K562 (cell line): Measurements from ENCODE around the gene SHISA7. TPM values are rescaled to one million over a fixed set of nuclear protein-coding genes. Genes with fewer than 3 reads are reported as not detected.

Source experiments
- ATAC-seq: fragments of 200-7000 bp; cut with Tn5 transposase; 3 replicates; pipeline ENCODE4 v1.9.1; 2020; ENCODE audit warnings: moderate library complexity
- BruUV-seq: library from RNA; stranded (reverse); fragments of 400-500 nt; replicated peaks from 2 replicates; lab custom pipeline; 2021; lab: Mats Ljungman, UMichigan
- CTCF ChIA-PET: fragments of 300-600 bp; formaldehyde crosslinking; extraction: SDS; loops from one replicate; lab custom pipeline; 2021; ENCODE audit warnings: low intra/inter-chr PET ratio; lab: Yijun Ruan, JAX
- POLR2A ChIA-PET: fragments of 300-600, 350-650 bp; sonication (Branson Sonifier 250); formaldehyde crosslinking; extraction: SDS; loops from one replicate; lab custom pipeline; 2021; ENCODE audit warnings: antibody characterized with exemption, inconsistent platforms; lab: Yijun Ruan, JAX
- DNase-seq, 4 experiments: peaks; one replicate each; pipeline versions ENCODE4 v3.0.0 to v3.0.0-alpha.2; 2011 to 2018; ENCODE audit warnings: low spot score in 3 of 4, mixed read lengths in 3 of 4; ENCODE audit errors: extremely low read depth in 1 of 4
- FAIRE-seq: peaks from 2 replicates; lab custom pipeline; 2011; peaks lifted over from hg19 to GRCh38; lab: Jason Lieb, UNC
- H2AFZ ChIP-seq: 2 replicates; pipeline ENCODE4 v1.6.0; 2011; ENCODE audit warnings: low read depth, low read length, control low read depth, inconsistent platforms
- H3K27ac ChIP-seq: fragments of 200-600 bp; 3 replicates; pipeline ENCODE4 v1.8.0; 2011; ENCODE audit warnings: low read depth, mild to moderate bottlenecking, control low read depth, inconsistent platforms, low read length, moderate library complexity, mixed read lengths; ENCODE audit errors: extremely low read depth
- H3K27me3 ChIP-seq, 2 experiments: fragments of 300-600 bp in 1 of 2; 2 replicates in 1 of 2; 3 replicates in 1 of 2; pipeline versions ENCODE4 v1.6.0 to v1.8.0; 2011; ENCODE audit warnings: inconsistent platforms in 2 of 2, low read length in 2 of 2, mild to moderate bottlenecking in 1 of 2, mixed read lengths in 1 of 2, moderate library complexity in 1 of 2; ENCODE audit not compliant: control insufficient read depth in 2 of 2, insufficient read depth in 2 of 2
- H3K36me3 ChIP-seq: fragments of 300-600 bp; 3 replicates; pipeline ENCODE4 v1.8.0; 2011; ENCODE audit warnings: mild to moderate bottlenecking, low read length, inconsistent platforms; ENCODE audit not compliant: control insufficient read depth, insufficient read depth
- H3K4me1 ChIP-seq, 2 experiments: fragments of 200-600 bp in 1 of 2; replicated peaks in 1 of 2; 2 replicates in 1 of 2; 3 replicates in 1 of 2; pipeline versions ENCODE4 v1.5.1 to v1.8.0; 2011; ENCODE audit warnings: inconsistent platforms in 2 of 2, low read length in 2 of 2, mild to moderate bottlenecking in 1 of 2, mixed read lengths in 1 of 2, moderate library complexity in 1 of 2; ENCODE audit not compliant: control insufficient read depth in 2 of 2, insufficient read depth in 2 of 2
- H3K4me2 ChIP-seq: 2 replicates; pipeline ENCODE4 v1.6.1; 2011; ENCODE audit warnings: low read length, control low read depth, inconsistent platforms, mixed read lengths; ENCODE audit not compliant: insufficient read depth
- H3K4me3 ChIP-seq: fragments of 200-600 bp; sonication (generic), shearing (Covaris generic); 2 replicates; pipeline ENCODE4 v1.5.1; 2016; ENCODE audit warnings: control low read depth, inconsistent platforms
- H3K79me2 ChIP-seq: fragments of 200-600 bp; 3 replicates; pipeline ENCODE4 v1.8.0; 2011; ENCODE audit warnings: low read length, inconsistent platforms; ENCODE audit not compliant: control insufficient read depth, insufficient read depth
- H3K9ac ChIP-seq, 2 experiments: 2 replicates each; pipeline versions ENCODE4 v1.6.0 to v1.6.1; 2011; ENCODE audit warnings: low read depth in 2 of 2, low read length in 2 of 2, control low read depth in 1 of 2, inconsistent platforms in 1 of 2, mild to moderate bottlenecking in 1 of 2, mixed read lengths in 1 of 2; ENCODE audit not compliant: insufficient read depth in 1 of 2
- H3K9me1 ChIP-seq: one replicate; pipeline ENCODE4 v1.6.0; 2011; ENCODE audit warnings: inconsistent platforms, mild to moderate bottlenecking, low read length, moderate library complexity; ENCODE audit not compliant: control insufficient read depth, insufficient read depth
- H3K9me3 ChIP-seq: replicated peaks from 2 replicates; pipeline ENCODE4 v1.5.1; 2011; ENCODE audit warnings: low read depth, low read length, inconsistent platforms; ENCODE audit not compliant: control insufficient read depth, insufficient read depth
- H4K20me1 ChIP-seq: replicated peaks from 2 replicates; pipeline ENCODE4 v1.6.1; 2011; ENCODE audit warnings: low read length, inconsistent platforms, mixed read lengths; ENCODE audit not compliant: control insufficient read depth, insufficient read depth
- CHD1 ChIP-seq: fragments of 200-600 bp; sonication (generic); IDR thresholded peaks from one replicate; pipeline ENCODE4 v1.6.1; 2012; ENCODE audit warnings: mild to moderate bottlenecking, moderate library complexity, low read length, inconsistent platforms
- COPS2 ChIP-seq: fragments of 450-650 bp; conservative IDR thresholded peaks from 2 replicates; pipeline ENCODE4 v1.6.1; 2016; ENCODE audit warnings: mild to moderate bottlenecking, moderate library complexity
- CREM ChIP-seq: IDR thresholded peaks from 2 replicates; pipeline ENCODE4 v1.6.1; 2014; ENCODE audit warnings: antibody characterized with exemption, low read depth
- E2F1 ChIP-seq: sonication (generic); formaldehyde crosslinking; IDR thresholded peaks from 2 replicates; pipeline ENCODE4 v1.8.1; 2023; ENCODE audit warnings: mild to moderate bottlenecking, missing genetic modification reagents, moderate library complexity
- HMGXB4 ChIP-seq: sonication (generic); formaldehyde crosslinking; IDR thresholded peaks from 2 replicates; pipeline ENCODE4 v1.8.1; 2023; ENCODE audit warnings: mild to moderate bottlenecking, missing genetic modification reagents
- HNRNPUL1 ChIP-seq: fragments of 200-400 bp; formaldehyde crosslinking; IDR thresholded peaks from 2 replicates; pipeline ENCODE4 v1.6.1; 2017; ENCODE audit warnings: low read length
- KDM1A ChIP-seq, 2 experiments: fragments of 450-650 bp; IDR thresholded peaks; 2 replicates each; pipeline ENCODE4 v1.6.1; 2016; ENCODE audit warnings: mild to moderate bottlenecking in 2 of 2
- NR2C2 ChIP-seq, 2 experiments: fragments of 200-800 bp in 1 of 2; sonication (Bioruptor generic) in 1 of 2; sonication (generic) in 1 of 2; formaldehyde crosslinking in 1 of 2; IDR thresholded peaks; 2 replicates each; pipeline versions ENCODE4 v1.6.1 to v1.8.0; 2016 to 2022; ENCODE audit warnings: mild to moderate bottlenecking in 1 of 2, missing compliant biosample characterization in 1 of 2, missing genetic modification characterization in 1 of 2, missing genetic modification reagents in 1 of 2
- NR3C1 ChIP-seq: sonication (generic); formaldehyde crosslinking; IDR thresholded peaks from 2 replicates; pipeline ENCODE4 v1.8.1; 2022; ENCODE audit warnings: missing genetic modification reagents
- SMAD1 ChIP-seq: fragments of 150-350 bp; IDR thresholded peaks from 2 replicates; pipeline ENCODE4 v1.6.1; 2014; ENCODE audit warnings: low read length, low read depth; ENCODE audit not compliant: partially characterized antibody
- SMAD4 ChIP-seq: fragments of 250-450 bp; sonication (Bioruptor Pico); conservative IDR thresholded peaks from 2 replicates; pipeline ENCODE4 v1.8.0; 2021; ENCODE audit warnings: inconsistent platforms, mild to moderate bottlenecking, moderate library complexity
- SNRNP70 ChIP-seq: fragments of 200-400 bp; formaldehyde crosslinking; optimal IDR thresholded peaks from 2 replicates; pipeline ENCODE3; 2017; ENCODE audit warnings: low read depth, low read length
- TBL1XR1 ChIP-seq, 2 experiments: IDR thresholded peaks; 2 replicates each; pipeline ENCODE4 v1.6.1; 2012; ENCODE audit warnings: improper control_type of control experiment in 2 of 2, low read length in 2 of 2, mild to moderate bottlenecking in 1 of 2
- ZC3H8 ChIP-seq: fragments of 450-650 bp; IDR thresholded peaks from 2 replicates; pipeline ENCODE4 v1.6.1; 2017
- ZNF239 ChIP-seq: fragments of 250-450 bp; sonication (Bioruptor Pico); IDR thresholded peaks from 2 replicates; pipeline ENCODE4 v1.4.0; 2020; ENCODE audit warnings: mild to moderate bottlenecking
- ZNF583 ChIP-seq: fragments of 250-450 bp; sonication (Bioruptor Pico); IDR thresholded peaks from 2 replicates; pipeline ENCODE4 v1.4.0; 2020
- WGBS: fragments of 100-300 bp; shearing (Covaris generic); methylation state at CpG from one replicate; pipeline ENCODE4 v1.1.6; 2016; ENCODE audit warnings: low coverage, mixed read lengths; ENCODE audit not compliant: insufficient coverage; ENCODE audit errors: missing lambda C conversion rate; 5-methylcytosine and 5-hydroxymethylcytosine counted together
- in situ Hi-C: fragments of 300-500 bp; cut with MboI; formaldehyde crosslinking; loops from 4 replicates; pipeline ENCODE4 v1.15.0; 2018; ENCODE audit warnings: inconsistent platforms, mixed read lengths
- intact Hi-C: fragments of 100-400 bp; cut with micrococcal nuclease; formaldehyde crosslinking; loops from 2 replicates; pipeline ENCODE4 v1.14.2; 2022
- polyA plus RNA-seq, 8 experiments: library from polyadenylated mRNA; depleted of rRNA in 4 of 8; stranded (reverse) in 5 of 8; unstranded in 3 of 8; fragments of >200 nt; fragmentation: Nextera tagmentation in 2 of 8; fragmentation: Illumina TruSeq in 1 of 8; extraction: Ambion mirVana in 2 of 8; extraction: Trizol in 1 of 8; gene quantifications; 2 replicates each; pipeline versions ENCODE4 v1.2.1 to v1.2.3, GENCODE V29; 2011 to 2014; ENCODE audit warnings: inconsistent platforms in 1 of 8, missing spikeins in 1 of 8
- total RNA-seq, 7 experiments: library from RNA; depleted of rRNA in 6 of 7; stranded (reverse); fragments of >200 nt in 6 of 7; fragmentation: Illumina TruSeq in 2 of 7; extraction: Trizol in 2 of 7; gene quantifications; 2 replicates each; pipeline versions ENCODE4 v1.2.1 to v1.2.3, GENCODE V29; 2011 to 2021; ENCODE audit warnings: low replicate concordance in 1 of 7
- TF ChIP-seq, protein P1 (sequence below): fragments of 200-800 bp; sonication (Bioruptor generic); IDR thresholded peaks from 2 replicates; pipeline ENCODE4 v1.6.1; 2017; ENCODE audit warnings: missing genetic modification characterization, missing compliant biosample characterization

The SHISA7 gene
- total and polyA plus RNA-seq, 9 of the 15 experiments (the other 6 are each of a cell fraction or from before 2014, with no cell fraction given) = 0.01 to 0.40 (median 0.07) TPM

GRCh38 chr19:55407550-55407799 is 35.6 kb downstream of the SHISA7 start, which contains the start of gene UBE2S (continued):
- TF ChIP-seq TBL1XR1 (IDR thresholded peaks at IDR 0.05; ENCODE audit: low read length in 2 of 2) (peak in 1 of 2 experiments; percentile 51; a peak in 1 of 4 replicates), ZNF583 (CRISPR knock-in tag) (0 out of 2 replicates have a peak, but pooled peaks have one; percentile 45), SMAD1 (peak; percentile 88), NR3C1 (CRISPR knock-in tag) (peak; percentile 58; the same call in 1 of the 2 replicates)

DNA sequence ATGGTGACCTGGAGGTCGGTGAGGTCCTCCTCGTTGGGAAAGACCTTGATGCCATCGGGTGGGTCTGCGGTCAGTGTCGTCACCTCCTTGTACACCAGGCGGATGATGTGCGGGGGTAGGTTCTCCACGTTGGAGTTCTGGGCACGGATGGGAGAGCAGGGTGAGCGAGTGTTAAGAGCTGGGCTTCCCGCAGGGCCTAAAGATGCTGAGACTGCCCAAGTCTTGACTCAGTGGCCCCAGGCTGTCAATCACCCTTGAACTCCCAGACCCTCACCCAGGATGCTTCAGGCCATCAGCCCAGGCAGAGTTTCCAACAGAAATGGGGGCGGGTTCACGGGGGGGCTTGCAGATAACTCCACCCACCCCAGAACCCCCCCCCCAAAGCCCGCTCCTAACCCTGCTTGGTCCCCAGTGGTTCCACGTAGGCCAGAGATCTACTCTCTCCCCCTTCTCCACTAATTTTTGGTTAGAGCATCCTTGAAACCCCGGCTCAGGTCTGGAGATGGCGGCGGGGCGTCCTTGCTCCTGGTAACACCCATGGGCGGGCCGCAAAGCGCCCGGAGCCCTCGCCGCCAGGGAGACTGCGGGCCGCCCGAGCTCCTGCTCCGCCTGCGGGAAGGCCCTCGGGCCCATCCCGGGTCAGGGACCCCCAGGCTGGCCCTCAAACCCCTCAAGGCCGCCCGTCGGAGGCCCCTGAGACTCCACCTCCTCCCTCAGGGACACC is 36.1 kb downstream of the SHISA7 start:
- Histone ChIP-seq H2AFZ (no peak overlapping the region), H3K4me3 (peak overlapping the region; percentile 98), H3K27me3 (no peaks in the 10 kb centered on the region), H3K9me3 (peaks cover 18% of the 10 kb centered on the region), H3K4me2 (peak overlapping the region; percentile 96), H3K9ac (peak overlapping the region; percentile 95 to 99), H3K79me2 (peaks cover 49% of the 10 kb centered on the region), H3K27ac (peak overlapping the region; percentile 100), H3K4me1 (peaks cover 19 to 45% of the 10 kb centered on the region in 2 experiments), H3K36me3 (peaks cover 47% of the 10 kb centered on the region), H4K20me1 (peaks cover 29% of the 10 kb centered on the region), H3K9me1 (peaks cover 6% of the 10 kb centered on the region)
- DNase-seq = peak; percentile 44 to 83 (median 63)
- FAIRE-seq = no peak
- intact Hi-C loops (no loop called here), in situ Hi-C loops (no loop called here)
- POLR2A ChIA-PET = interaction anchor here (0.6 to 6.6 kb wide), 44 partner anchors 10 to 766 kb away, joined by 3 to 195 read pairs (median 5); partner anchors contain the start of genes ISOC2, PPP1R12C, PPP6R1 and PTPRH
- BruUV-seq = no TSS peak
- CTCF ChIA-PET = no interaction called here
- ATAC-seq = peak; percentile 35
- 3% methylated on average over 33 of the region's 35 CpGs for WGBS
- TF ChIP-seq SMAD4 (CRISPR knock-in tag) (no peak), CREM (0 out of 2 replicates have a peak, but pooled peaks have one; percentile 22), SNRNP70 (peak; percentile 83), E2F1 (0 out of 2 replicates have a peak, but pooled peaks have one; percentile 20), NR2C2 (CRISPR knock-in tag; IDR thresholded peaks at IDR 0.05) (0 out of 2 replicates have a peak, but pooled peaks have one; percentile 22), NR2C2 (tag; IDR thresholded peaks at IDR 0.05) (no peak), ZC3H8 (no peak), CHD1 (peak; percentile 12), ZNF239 (no peak), HMGXB4 (no peak), KDM1A (IDR thresholded peaks at IDR 0.05) (no peak), NR3C1 (CRISPR knock-in tag) (0 out of 2 replicates have a peak, but pooled peaks have one; percentile 20), HNRNPUL1 (0 out of 2 replicates have a peak, but pooled peaks have one; percentile 17), COPS2 (no peak)
- TF ChIP-seq, protein P1, sequence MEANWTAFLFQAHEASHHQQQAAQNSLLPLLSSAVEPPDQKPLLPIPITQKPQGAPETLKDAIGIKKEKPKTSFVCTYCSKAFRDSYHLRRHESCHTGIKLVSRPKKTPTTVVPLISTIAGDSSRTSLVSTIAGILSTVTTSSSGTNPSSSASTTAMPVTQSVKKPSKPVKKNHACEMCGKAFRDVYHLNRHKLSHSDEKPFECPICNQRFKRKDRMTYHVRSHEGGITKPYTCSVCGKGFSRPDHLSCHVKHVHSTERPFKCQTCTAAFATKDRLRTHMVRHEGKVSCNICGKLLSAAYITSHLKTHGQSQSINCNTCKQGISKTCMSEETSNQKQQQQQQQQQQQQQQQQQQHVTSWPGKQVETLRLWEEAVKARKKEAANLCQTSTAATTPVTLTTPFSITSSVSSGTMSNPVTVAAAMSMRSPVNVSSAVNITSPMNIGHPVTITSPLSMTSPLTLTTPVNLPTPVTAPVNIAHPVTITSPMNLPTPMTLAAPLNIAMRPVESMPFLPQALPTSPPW (CRISPR knock-in tag) = peak; percentile 62
